Suppressor macrophage treated with lipopolysaccharide for 1 hour (primary cell): ENCODE data around the gene NEK10.
"Not testable (repeated sequence)": the region's sequence is repeated elsewhere in the genome, so short reads cannot be mapped to it uniquely, and the experiment has no call there.

Source experiments
- DNase-seq, 3 donors: peaks; one replicate each; pipeline ENCODE4 v3.0.0-alpha.2; 2020 to 2022

The NEK10 gene

GRCh38 chr3:27368831-27369607 lies at the start of gene NEK10:
Gene NEK10, minus strand, starts transcription at chr3:27369383. Its CDS starts 16,501 bp downstream, at chr3:27352882.
- peak; percentile 86 to 89 (median 88) for DNase-seq

- no peak for DNase-seq
Observed at GRCh38 chr3:27415202-27415601, 46.0 kb upstream of the NEK10 start.

GRCh38 chr3:27392950-27393679 lies 23.9 kb upstream of the NEK10 start:
- peak in 1 of 3 donors; percentile 35 for DNase-seq

GRCh38 chr3:27392414-27392813 lies 23.2 kb upstream of the NEK10 start:
- not testable (repeated sequence) for DNase-seq

- DNase-seq: no peak
Observed at GRCh38 chr3:27391796-27392195, 22.6 kb upstream of the NEK10 start.

- no peak for DNase-seq
Observed at GRCh38 chr3:27387625-27388024, 18.4 kb upstream of the NEK10 start.

GRCh38 chr3:27385504-27385903 lies 16.3 kb upstream of the NEK10 start:
- DNase-seq: no peak

GRCh38 chr3:27384191-27384590 lies 15.0 kb upstream of the NEK10 start:
- no peak for DNase-seq

GRCh38 chr3:27380433-27381357 lies 11.5 kb upstream of the NEK10 start:
- DNase-seq: no peak

- DNase-seq: no peak
Observed at GRCh38 chr3:27378331-27378730, 9.1 kb upstream of the NEK10 start.

- no peak for DNase-seq
Observed at GRCh38 chr3:27376109-27376772, 7.1 kb upstream of the NEK10 start.

- DNase-seq: no peak
Observed at GRCh38 chr3:27366062-27366591, 3.1 kb downstream of the NEK10 start.

- peak in 2 of 3 donors; percentile 15 to 28 for DNase-seq
Observed at GRCh38 chr3:27360113-27361078, 8.8 kb downstream of the NEK10 start.

- DNase-seq: no peak
Observed at GRCh38 chr3:27358372-27358771, 10.8 kb downstream of the NEK10 start.

GRCh38 chr3:27357665-27358258 lies 11.4 kb downstream of the NEK10 start:
- peak; percentile 64 to 72 (median 70) for DNase-seq

- DNase-seq: peak; percentile 12 to 33 (median 33)
Observed at GRCh38 chr3:27356976-27357375, 12.2 kb downstream of the NEK10 start.

GRCh38 chr3:27354588-27355203 lies 14.5 kb downstream of the NEK10 start:
- DNase-seq: no peak

- DNase-seq: no peak
Observed at GRCh38 chr3:27354161-27354560, 15.0 kb downstream of the NEK10 start.

- no peak for DNase-seq
Observed at GRCh38 chr3:27353221-27353620, 16.0 kb downstream of the NEK10 start.

- no peak for DNase-seq
Observed at GRCh38 chr3:27352047-27352446, 17.1 kb downstream of the NEK10 start.
